ENCODE measurements around the gene RNF40.
"Not testable (repeated sequence)": the region's sequence is repeated elsewhere in the genome, so short reads cannot be mapped to it uniquely, and the experiment has no call there.

Gene RNF40

GRCh38 chr16:30783280-30784109, 21.4 kb downstream of the RNF40 start:
- peak; percentile 23 for DNase-seq

- no peak for DNase-seq
These were observed 22.1 kb downstream of the RNF40 start for GRCh38 chr16:30784215-30784614.

GRCh38 chr16:30785126-30786106, 23.3 kb downstream of the RNF40 start:
- DNase-seq = no peak

GRCh38 chr16:30786115-30786935, 24.2 kb downstream of the RNF40 start:
- DNase-seq = peak; percentile 62

- DNase-seq = peak; percentile 83
These were observed 25.0 kb downstream of the RNF40 start, which contains the start of gene ZNF629 for GRCh38 chr16:30786936-30787612. TSS of gene ZNF629 (minus strand) at chr16:30787205. CDS start at chr16:30784482, 2,723 bp downstream.

- DNase-seq = no peak
These were observed 25.7 kb downstream of the RNF40 start for GRCh38 chr16:30787613-30788378.

- no peak for DNase-seq
These were observed 31.5 kb downstream of the RNF40 start for GRCh38 chr16:30793508-30794069.

- DNase-seq = no peak
These were observed 32.5 kb downstream of the RNF40 start for GRCh38 chr16:30794634-30795033.

GRCh38 chr16:30797670-30798309, 35.7 kb downstream of the RNF40 start:
- DNase-seq = no peak

GRCh38 chr16:30802936-30803335, 40.8 kb downstream of the RNF40 start:
- no peak for DNase-seq

- DNase-seq = no peak
These were observed 42.9 kb downstream of the RNF40 start for GRCh38 chr16:30805056-30805369.

GRCh38 chr16:30805370-30806169, 43.4 kb downstream of the RNF40 start:
- DNase-seq = peak; percentile 92

GRCh38 chr16:30808146-30808545, 46.0 kb downstream of the RNF40 start:
- DNase-seq = no peak

GRCh38 chr16:30808890-30809426, 46.8 kb downstream of the RNF40 start:
- not testable (repeated sequence) for DNase-seq

- DNase-seq = not testable (repeated sequence)
These were observed 47.6 kb downstream of the RNF40 start for GRCh38 chr16:30809675-30810074.

- DNase-seq = no peak
These were observed 51.7 kb downstream of the RNF40 start for GRCh38 chr16:30813821-30814189.

- no peak for DNase-seq
These were observed 54.6 kb downstream of the RNF40 start for GRCh38 chr16:30816769-30817168.

- no peak for DNase-seq
These were observed 58.9 kb downstream of the RNF40 start for GRCh38 chr16:30820952-30821421.

- DNase-seq = not testable (repeated sequence)
These were observed 59.3 kb downstream of the RNF40 start for GRCh38 chr16:30821441-30821840.

Data from femur (tissue), 1 donor.